ENCODE data around the gene HTR3E. TPM values are rescaled to one million over a fixed set of nuclear protein-coding genes. Genes with fewer than 3 reads are reported as not detected.
"Not testable (repeated sequence)": the region's sequence is repeated elsewhere in the genome, so short reads cannot be mapped to it uniquely, and the experiment has no call there.

Gene HTR3E
- polyA plus RNA-seq, 2 of the 4 experiments (the other 2 are of a cell fraction) = not detected

GRCh38 chr3:184068344-184068743 lies 28.5 kb upstream of the HTR3E start (continued):
- no peak for TF ChIP-seq FOXS1 (CRISPR knock-in tag; IDR thresholded peaks at IDR 0.05)
- TF ChIP-seq EP300 (IDR thresholded peaks at IDR 0.05) = no peak
- TF ChIP-seq CHD2 (IDR thresholded peaks at IDR 0.05; ENCODE audit: low read length, partially characterized antibody) = no peak
- TF ChIP-seq USF2 (IDR thresholded peaks at IDR 0.05) = no peak
- TF ChIP-seq ZC3H11A (IDR thresholded peaks at IDR 0.05) = no peak
- no peak for TF ChIP-seq NR3C1 (IDR thresholded peaks at IDR 0.05)
- no peak for TF ChIP-seq ZNF302 (CRISPR knock-in tag; IDR thresholded peaks at IDR 0.05)
- TF ChIP-seq ESRRA (IDR thresholded peaks at IDR 0.05; ENCODE audit: borderline replicate concordance, low read length) = no peak
- TF ChIP-seq TFCP2L1 (CRISPR knock-in tag; IDR thresholded peaks at IDR 0.05) = no peak

DNA sequence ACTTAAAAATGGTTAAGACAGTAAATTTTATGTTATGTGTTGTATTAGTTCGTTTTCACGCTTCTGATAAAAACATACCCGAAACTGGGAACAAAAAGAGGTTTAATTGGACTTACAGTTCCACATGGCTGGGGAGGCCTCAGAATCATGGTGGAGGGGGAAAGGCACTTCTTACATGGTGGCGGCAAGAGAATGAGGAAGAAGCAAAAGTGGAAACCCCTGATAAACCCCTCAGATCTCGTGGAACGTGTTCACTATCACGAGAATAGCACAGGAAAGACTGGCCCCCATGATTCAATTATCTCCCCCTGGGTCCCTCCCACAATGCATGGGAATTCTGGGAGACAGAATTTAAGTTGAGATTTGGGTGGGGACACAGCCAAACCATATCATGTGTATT lies 25.7 kb upstream of the HTR3E start:
- ATAC-seq; H3K4me1 ChIP-seq; H3K9me3 ChIP-seq; DNase-seq (ENCODE audit: low read depth in 1 of 2, low spot score in 1 of 2); H3K27ac ChIP-seq; CTCF ChIA-PET; POLR2A ChIA-PET; H3K4me3 ChIP-seq; H3K4me2 ChIP-seq; FAIRE-seq: not testable (repeated sequence)
- WGBS (ENCODE audit: missing lambda C conversion rate) = 59% methylated on average over 7 of the region's 7 CpGs

- ChIA-PET POLR2A (interaction anchor here (0.6 kb wide), 1 partner anchor 12 kb away, joined by 3 read pairs; no protein-coding TSS in a partner anchor), CTCF (no interaction called here)
- no peak for FAIRE-seq
These were observed 23.2 kb upstream of the HTR3E start for GRCh38 chr3:184073621-184074020.

More at GRCh38 chr3:184073621-184074020, 23.2 kb upstream of the HTR3E start:
- ATAC-seq (no peak), DNase-seq (ENCODE audit: low read depth in 1 of 2, low spot score in 1 of 2) (no peak)
- no peak for TF ChIP-seq TP53 (CRISPR knock-in tag; IDR thresholded peaks at IDR 0.05)
- TF ChIP-seq, protein P1, sequence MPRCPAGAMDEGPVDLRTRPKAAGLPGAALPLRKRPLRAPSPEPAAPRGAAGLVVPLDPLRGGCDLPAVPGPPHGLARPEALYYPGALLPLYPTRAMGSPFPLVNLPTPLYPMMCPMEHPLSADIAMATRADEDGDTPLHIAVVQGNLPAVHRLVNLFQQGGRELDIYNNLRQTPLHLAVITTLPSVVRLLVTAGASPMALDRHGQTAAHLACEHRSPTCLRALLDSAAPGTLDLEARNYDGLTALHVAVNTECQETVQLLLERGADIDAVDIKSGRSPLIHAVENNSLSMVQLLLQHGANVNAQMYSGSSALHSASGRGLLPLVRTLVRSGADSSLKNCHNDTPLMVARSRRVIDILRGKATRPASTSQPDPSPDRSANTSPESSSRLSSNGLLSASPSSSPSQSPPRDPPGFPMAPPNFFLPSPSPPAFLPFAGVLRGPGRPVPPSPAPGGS (IDR thresholded peaks at IDR 0.05) = no peak
- TF ChIP-seq, protein P2, sequence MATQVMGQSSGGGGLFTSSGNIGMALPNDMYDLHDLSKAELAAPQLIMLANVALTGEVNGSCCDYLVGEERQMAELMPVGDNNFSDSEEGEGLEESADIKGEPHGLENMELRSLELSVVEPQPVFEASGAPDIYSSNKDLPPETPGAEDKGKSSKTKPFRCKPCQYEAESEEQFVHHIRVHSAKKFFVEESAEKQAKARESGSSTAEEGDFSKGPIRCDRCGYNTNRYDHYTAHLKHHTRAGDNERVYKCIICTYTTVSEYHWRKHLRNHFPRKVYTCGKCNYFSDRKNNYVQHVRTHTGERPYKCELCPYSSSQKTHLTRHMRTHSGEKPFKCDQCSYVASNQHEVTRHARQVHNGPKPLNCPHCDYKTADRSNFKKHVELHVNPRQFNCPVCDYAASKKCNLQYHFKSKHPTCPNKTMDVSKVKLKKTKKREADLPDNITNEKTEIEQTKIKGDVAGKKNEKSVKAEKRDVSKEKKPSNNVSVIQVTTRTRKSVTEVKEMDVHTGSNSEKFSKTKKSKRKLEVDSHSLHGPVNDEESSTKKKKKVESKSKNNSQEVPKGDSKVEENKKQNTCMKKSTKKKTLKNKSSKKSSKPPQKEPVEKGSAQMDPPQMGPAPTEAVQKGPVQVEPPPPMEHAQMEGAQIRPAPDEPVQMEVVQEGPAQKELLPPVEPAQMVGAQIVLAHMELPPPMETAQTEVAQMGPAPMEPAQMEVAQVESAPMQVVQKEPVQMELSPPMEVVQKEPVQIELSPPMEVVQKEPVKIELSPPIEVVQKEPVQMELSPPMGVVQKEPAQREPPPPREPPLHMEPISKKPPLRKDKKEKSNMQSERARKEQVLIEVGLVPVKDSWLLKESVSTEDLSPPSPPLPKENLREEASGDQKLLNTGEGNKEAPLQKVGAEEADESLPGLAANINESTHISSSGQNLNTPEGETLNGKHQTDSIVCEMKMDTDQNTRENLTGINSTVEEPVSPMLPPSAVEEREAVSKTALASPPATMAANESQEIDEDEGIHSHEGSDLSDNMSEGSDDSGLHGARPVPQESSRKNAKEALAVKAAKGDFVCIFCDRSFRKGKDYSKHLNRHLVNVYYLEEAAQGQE (IDR thresholded peaks at IDR 0.05) = no peak
- TF ChIP-seq CHD4 (IDR thresholded peaks at IDR 0.05; ENCODE audit: borderline replicate concordance) = no peak
- no peak for TF ChIP-seq CHD2 (IDR thresholded peaks at IDR 0.05; ENCODE audit: low read length, partially characterized antibody)
- TF ChIP-seq RAD21 (conservative IDR thresholded peaks at IDR 0.05 in 1 of 2, IDR thresholded peaks at IDR 0.05 in 1 of 2) = no peak
- TF ChIP-seq ZSCAN20 (CRISPR knock-in tag; IDR thresholded peaks at IDR 0.05) = no peak
- TF ChIP-seq CEBPB (IDR thresholded peaks at IDR 0.05) = no peak
- TF ChIP-seq JUN (IDR thresholded peaks at IDR 0.05) = no peak
- TF ChIP-seq MAZ (IDR thresholded peaks at IDR 0.05; ENCODE audit: borderline replicate concordance, low read depth, low read length) = no peak
- TF ChIP-seq RFX5 (IDR thresholded peaks at IDR 0.05) = no peak
- no peak for TF ChIP-seq FOSL2 (IDR thresholded peaks at IDR 0.05)
- TF ChIP-seq FOSL2 (CRISPR knock-in tag; IDR thresholded peaks at IDR 0.05) = no peak
- TF ChIP-seq EP300 (IDR thresholded peaks at IDR 0.05) = no peak
- TF ChIP-seq EHF (CRISPR knock-in tag; IDR thresholded peaks at IDR 0.05) = no peak
- TF ChIP-seq SMC3 (IDR thresholded peaks at IDR 0.05) = no peak
- TF ChIP-seq ELK1 (IDR thresholded peaks at IDR 0.05; ENCODE audit: low read depth, low read length) = no peak
- no peaks in the 10 kb centered on the region; the same call in 2 of the 3 replicates for H3K9me3 ChIP-seq
- H3K4me3 ChIP-seq = no peak overlapping the region
- no peak overlapping the region for H3K4me2 ChIP-seq
- 57% methylated on average over 4 of the region's 4 CpGs for WGBS (ENCODE audit: missing lambda C conversion rate)
- H3K27ac ChIP-seq = no peak overlapping the region
- H3K4me1 ChIP-seq = no peaks in the 10 kb centered on the region
